HG03280 (cell line): ENCODE results near the gene MTMR1.

Experiments
- ATAC-seq: cut with Tn5 transposase; IDR thresholded peaks from one replicate; pipeline ENCODE4 v1.9.1; 2021; ENCODE audit warnings: mild to moderate bottlenecking, moderate library complexity; ENCODE audit not compliant: unreplicated experiment

Gene MTMR1

GRCh38 chrX:150777328-150777992, 84.3 kb downstream of the MTMR1 start:
- ATAC-seq: no peak

- no peak for ATAC-seq
These were observed 86.2 kb downstream of the MTMR1 start for GRCh38 chrX:150779385-150779784.

- ATAC-seq: no peak
These were observed 88.5 kb downstream of the MTMR1 start for GRCh38 chrX:150781677-150782076.

- no peak for ATAC-seq
These were observed 96.8 kb downstream of the MTMR1 start for GRCh38 chrX:150790021-150790420.

GRCh38 chrX:150792949-150793527, 99.8 kb downstream of the MTMR1 start:
- no peak for ATAC-seq

GRCh38 chrX:150805736-150806135, 112.5 kb downstream of the MTMR1 start:
- ATAC-seq: no peak

GRCh38 chrX:150806827-150807226, 113.6 kb downstream of the MTMR1 start:
- ATAC-seq: no peak

- no peak for ATAC-seq
These were observed 120.7 kb downstream of the MTMR1 start for GRCh38 chrX:150813922-150814321.
